Gastroesophageal sphincter (tissue), 4 donors: ENCODE results near the gene MLXIP. TPM values are rescaled to one million over a fixed set of nuclear protein-coding genes. Genes with fewer than 3 reads are reported as not detected.
"Not testable (repeated sequence)": the region's sequence is repeated elsewhere in the genome, so short reads cannot be mapped to it uniquely, and the experiment has no call there.

Experiments
- ATAC-seq: fragments of 150-250 bp; one replicate; pipeline ENCODE4 v1.9.1; 2016; ENCODE audit warnings: mild to moderate bottlenecking, moderate library complexity
- H3K27ac ChIP-seq, 4 donors: fragments of 200-600 bp; sonication (generic) in 3 of 4; 1 replicate in 3 of 4; 2 replicates in 1 of 4; pipeline ENCODE4 v1.5.1; 2016 to 2019
- H3K27me3 ChIP-seq: fragments of 200-600 bp; sonication (generic); one replicate; pipeline ENCODE4 v1.5.1; 2019
- H3K36me3 ChIP-seq, 2 donors: fragments of 200-600 bp; sonication (generic); one replicate each; pipeline ENCODE4 v1.5.1; 2019; ENCODE audit warnings: control low read depth in 1 of 2
- H3K4me1 ChIP-seq, 3 donors: fragments of 200-600 bp; sonication (generic); 1 replicate in 2 of 3; 2 replicates in 1 of 3; pipeline ENCODE4 v1.5.1; 2016 to 2019; ENCODE audit warnings: control low read depth in 2 of 3
- H3K4me3 ChIP-seq, 2 donors: fragments of 200-600 bp; sonication (generic); one replicate each; pipeline ENCODE4 v1.5.1; 2019; ENCODE audit warnings: mild to moderate bottlenecking in 1 of 2, moderate library complexity in 1 of 2
- H3K9me3 ChIP-seq, 3 donors: fragments of 200-600 bp; sonication (generic); one replicate each; pipeline ENCODE4 v1.5.1; 2017 to 2019; ENCODE audit warnings: control low read depth in 2 of 3
- CTCF ChIP-seq, 4 experiments: fragments of 200-600 bp in 2 of 4; fragments of 450-650 bp in 2 of 4; sonication (generic) in 1 of 4; IDR thresholded peaks; one replicate each; pipeline ENCODE4 v1.5.1; 2017 to 2019; ENCODE audit warnings: antibody characterized with exemption in 4 of 4, mild to moderate bottlenecking in 2 of 4, moderate library complexity in 2 of 4
- EP300 ChIP-seq: sonication (generic); formaldehyde crosslinking; IDR thresholded peaks from one replicate; pipeline ENCODE4 v1.6.1; 2017; ENCODE audit warnings: antibody characterized with exemption, mild to moderate bottlenecking
- POLR2A ChIP-seq, 2 donors: fragments of 450-650 bp; IDR thresholded peaks; one replicate each; pipeline ENCODE4 v1.6.1; 2017; ENCODE audit warnings: antibody characterized with exemption in 2 of 2, mild to moderate bottlenecking in 2 of 2, moderate library complexity in 1 of 2
- POLR2AphosphoS5 ChIP-seq: sonication (generic); formaldehyde crosslinking; IDR thresholded peaks from one replicate; pipeline ENCODE4 v1.6.1; 2017; ENCODE audit warnings: antibody characterized with exemption
- WGBS, 2 donors: methylation state at CpG; one replicate each; pipeline ENCODE4 v1.1.5; 2018; ENCODE audit warnings: low coverage in 1 of 2; 5-methylcytosine and 5-hydroxymethylcytosine counted together
- total RNA-seq, 4 donors: library from RNA; depleted of rRNA; stranded (reverse); fragments of >200 nt; gene quantifications; one replicate each; pipeline ENCODE4 v1.1.0, GENCODE V29; 2016

MLXIP gene
- total RNA-seq, 4 donors from 2014 or later: 28.8 to 87.4 (median 54.9) TPM

GRCh38 chr12:122051231-122051876 is 27.2 kb upstream of the MLXIP start:
- Histone ChIP-seq H3K4me3 (no peak overlapping the region), H3K4me1 (peaks cover 0 to 41% (median 13%) of the 10 kb centered on the region in 3 donors), H3K9me3 (no peaks in the 10 kb centered on the region), H3K27me3 (no peaks in the 10 kb centered on the region), H3K36me3 (peaks cover 0 to 28% of the 10 kb centered on the region in 2 donors), H3K27ac (peak overlapping the region; percentile 8 to 78 (median 70))
- TF ChIP-seq POLR2A (IDR thresholded peaks at IDR 0.05): no peak
- TF ChIP-seq CTCF (IDR thresholded peaks at IDR 0.05): no peak
- peak; percentile 66 for TF ChIP-seq POLR2AphosphoS5
- TF ChIP-seq EP300: no peak
- 10 to 12% methylated on average over 5 to 7 of the region's 14 CpGs for WGBS, 2 donors
- peak; percentile 28 for ATAC-seq

- peaks cover 0 to 27% of the 10 kb centered on the region in 2 donors for H3K36me3 ChIP-seq
- no peak for ATAC-seq
- peak overlapping the region in 2 of 4 donors; percentile 74 to 78 for H3K27ac ChIP-seq
- 68 to 78% methylated on average over 2 of the region's 2 CpGs for WGBS, 2 donors
- H3K4me1 ChIP-seq: peaks cover 0 to 41% (median 13%) of the 10 kb centered on the region in 3 donors
- no peaks in the 10 kb centered on the region for H3K9me3 ChIP-seq
- H3K27me3 ChIP-seq: no peaks in the 10 kb centered on the region
- no peak overlapping the region for H3K4me3 ChIP-seq
- no peak for TF ChIP-seq EP300
- no peak for TF ChIP-seq POLR2AphosphoS5
Measured at GRCh38 chr12:122052285-122052684, 26.3 kb upstream of the MLXIP start.

GRCh38 chr12:122054842-122055520 is 23.6 kb upstream of the MLXIP start:
- no peak for TF ChIP-seq CTCF (IDR thresholded peaks at IDR 0.05)
- Histone ChIP-seq H3K27ac (no peak overlapping the region), H3K4me3 (no peak overlapping the region), H3K4me1 (peaks cover 0 to 50% (median 14%) of the 10 kb centered on the region in 3 donors), H3K9me3 (no peaks in the 10 kb centered on the region), H3K36me3 (peaks cover 0 to 45% of the 10 kb centered on the region in 2 donors), H3K27me3 (no peaks in the 10 kb centered on the region)
- WGBS, 2 donors: 87 to 91% methylated on average over 16 to 21 of the region's 27 CpGs
- ATAC-seq: no peak

GRCh38 chr12:122056406-122056805 is 22.1 kb upstream of the MLXIP start:
- H3K4me3 ChIP-seq, H3K27me3 ChIP-seq, H3K27ac ChIP-seq, H3K9me3 ChIP-seq, ATAC-seq: not testable (repeated sequence)
- 86 to 87% methylated on average over 5 to 7 of the region's 7 CpGs for WGBS, 2 donors
- peaks cover 0 to 53% of the 10 kb centered on the region in 2 donors for H3K36me3 ChIP-seq
- peaks cover 0 to 43% (median 9%) of the 10 kb centered on the region in 3 donors for H3K4me1 ChIP-seq

GRCh38 chr12:122057007-122057735 is 21.4 kb upstream of the MLXIP start:
- H3K36me3 ChIP-seq: peaks cover 0 to 54% of the 10 kb centered on the region in 2 donors
- no peak overlapping the region for H3K4me3 ChIP-seq
- H3K4me1 ChIP-seq: peaks cover under 1 to 43% (median 9%) of the 10 kb centered on the region in 3 donors
- no peak for ATAC-seq
- 68 to 85% methylated on average over 6 to 7 of the region's 11 CpGs for WGBS, 2 donors
- H3K27me3 ChIP-seq: no peaks in the 10 kb centered on the region
- H3K9me3 ChIP-seq: no peaks in the 10 kb centered on the region
- no peak for TF ChIP-seq EP300
- no peak overlapping the region for H3K27ac ChIP-seq

GRCh38 chr12:122057769-122058168 is 20.8 kb upstream of the MLXIP start:
- H3K4me1 ChIP-seq: peaks cover 7 to 45% (median 15%) of the 10 kb centered on the region in 3 donors
- H3K9me3 ChIP-seq: no peaks in the 10 kb centered on the region
- no peak for ATAC-seq
- no peaks in the 10 kb centered on the region for H3K27me3 ChIP-seq
- TF ChIP-seq POLR2AphosphoS5: no peak
- H3K27ac ChIP-seq: no peak overlapping the region
- no peak overlapping the region for H3K4me3 ChIP-seq
- 100% methylated on average over 1 to 2 of the region's 3 CpGs for WGBS, 2 donors
- peaks cover 0 to 54% of the 10 kb centered on the region in 2 donors for H3K36me3 ChIP-seq
